GM12801 (cell line): Measurements from ENCODE around the gene CAST.

Experiments used
- CTCF ChIP-seq: IDR thresholded peaks from one replicate; pipeline ENCODE4 v1.5.1; 2011; ENCODE audit warnings: control low read depth; ENCODE audit not compliant: insufficient read length; ENCODE audit errors: extremely low read depth

The CAST gene

GRCh38 chr5:96756985-96757384, 94.8 kb downstream of the CAST start:
- TF ChIP-seq CTCF, result no peak

GRCh38 chr5:96758621-96759020, 96.4 kb downstream of the CAST start:
- TF ChIP-seq CTCF, result no peak

GRCh38 chr5:96761618-96762017, 99.4 kb downstream of the CAST start:
- no peak for TF ChIP-seq CTCF

- no peak for TF ChIP-seq CTCF
Measured at GRCh38 chr5:96763026-96763425, 100.8 kb downstream of the CAST start.

- TF ChIP-seq CTCF, result no peak
Measured at GRCh38 chr5:96765043-96765442, 102.9 kb downstream of the CAST start.

- no peak for TF ChIP-seq CTCF
Measured at GRCh38 chr5:96768708-96769251, 106.6 kb downstream of the CAST start.

GRCh38 chr5:96771395-96771794, 109.2 kb downstream of the CAST start:
- TF ChIP-seq CTCF, result no peak

GRCh38 chr5:96772111-96772510, 109.9 kb downstream of the CAST start:
- TF ChIP-seq CTCF, result no peak
